PC-9 (cell line): Measurements from ENCODE around the gene RAB24. TPM values are rescaled to one million over a fixed set of nuclear protein-coding genes. Genes with fewer than 3 reads are reported as not detected.
A peak's percentile ranks its signal among the peaks of the same experiment; 100 is the strongest.

ENCODE experiments used
- BruUV-seq: library from RNA; stranded (reverse); fragments of 400-500 nt; replicated peaks from 2 replicates; lab custom pipeline; 2021; lab: Mats Ljungman, UMichigan
- CTCF ChIA-PET: fragments of 300-600 bp; sonication (Branson Sonifier 250); formaldehyde crosslinking; loops from one replicate; lab custom pipeline; 2022; ENCODE audit warnings: antibody characterized with exemption; lab: Charles Lee
- POLR2A ChIA-PET: fragments of 300-600 bp; sonication (Branson Sonifier 250); formaldehyde crosslinking; loops from one replicate; lab custom pipeline; 2022; ENCODE audit warnings: antibody characterized with exemption; ENCODE audit not compliant: unreplicated experiment; lab: Charles Lee
- DNase-seq, 2 experiments: peaks; one replicate each; pipeline versions ENCODE4 v3.0.0 to v3.0.0-alpha.2; 2015 to 2022; ENCODE audit warnings: mixed read lengths in 1 of 2
- H2AFZ ChIP-seq: fragments of 200-600 bp; sonication (generic); 2 replicates; pipeline ENCODE4 v1.8.1; 2017; ENCODE audit warnings: antibody characterized with exemption
- H3F3A ChIP-seq: fragments of 200-600 bp; sonication (generic); 2 replicates; pipeline ENCODE4 v1.8.1; 2017; ENCODE audit warnings: antibody characterized with exemption, mild to moderate bottlenecking, low read depth; ENCODE audit not compliant: insufficient read depth
- H3K27ac ChIP-seq: fragments of 200-600 bp; sonication (generic); 2 replicates; pipeline ENCODE4 v1.6.1; 2016; ENCODE audit warnings: mixed run types
- H3K27me3 ChIP-seq: fragments of 200-600 bp; sonication (generic); 2 replicates; pipeline ENCODE4 v1.6.1; 2016; ENCODE audit warnings: low read depth, mixed run types; ENCODE audit not compliant: insufficient read depth
- H3K36me3 ChIP-seq: fragments of 200-600 bp; sonication (generic); 2 replicates; pipeline ENCODE4 v1.6.1; 2016; ENCODE audit warnings: low read depth, mixed run types
- H3K4me1 ChIP-seq: fragments of 200-600 bp; sonication (generic); replicated peaks from 2 replicates; pipeline ENCODE4 v1.6.1; 2016; ENCODE audit warnings: mixed run types; ENCODE audit not compliant: insufficient read depth
- H3K4me2 ChIP-seq: fragments of 200-600 bp; sonication (generic); 2 replicates; pipeline ENCODE4 v1.6.1; 2017; ENCODE audit warnings: mixed run types
- H3K4me3 ChIP-seq: fragments of 200-600 bp; sonication (generic); 2 replicates; pipeline ENCODE4 v1.6.1; 2016; ENCODE audit warnings: mixed run types
- H3K79me2 ChIP-seq: fragments of 200-600 bp; sonication (generic); 2 replicates; pipeline ENCODE4 v1.6.1; 2017; ENCODE audit warnings: low read depth, mixed run types
- H3K9me2 ChIP-seq: fragments of 200-600 bp; sonication (generic); 2 replicates; pipeline ENCODE4 v1.8.1; 2017; ENCODE audit warnings: mild to moderate bottlenecking; ENCODE audit not compliant: insufficient read depth
- H3K9me3 ChIP-seq: fragments of 200-600 bp; sonication (generic); 2 replicates; pipeline ENCODE4 v1.8.1; 2016; ENCODE audit warnings: low read depth; ENCODE audit not compliant: insufficient read depth
- H4K20me1 ChIP-seq: fragments of 200-600 bp; sonication (generic); 2 replicates; pipeline ENCODE4 v1.8.1; 2017; ENCODE audit not compliant: insufficient read depth
- CTCF ChIP-seq: fragments of 200-600 bp; sonication (generic); conservative IDR thresholded peaks from 2 replicates; pipeline ENCODE4 v1.6.1; 2017; ENCODE audit warnings: mixed run types, antibody characterized with exemption, mild to moderate bottlenecking, moderate library complexity
- EZH2 ChIP-seq: fragments of 200-600 bp; sonication (generic); IDR thresholded peaks from 2 replicates; pipeline ENCODE4 v1.8.0; 2017; ENCODE audit warnings: antibody characterized with exemption, low read depth
- intact Hi-C: fragments of 100-400 bp; cut with micrococcal nuclease; formaldehyde crosslinking; loops from one replicate; pipeline ENCODE4 v1.10.0; 2022; ENCODE audit not compliant: unreplicated experiment
- total RNA-seq: library from RNA; stranded (reverse); gene quantifications from 2 replicates; pipeline ENCODE4 v1.2.3, GENCODE V29; 2021

Gene RAB24
- total RNA-seq, 1 experiment from 2014 or later = 16.9 TPM

DNA sequence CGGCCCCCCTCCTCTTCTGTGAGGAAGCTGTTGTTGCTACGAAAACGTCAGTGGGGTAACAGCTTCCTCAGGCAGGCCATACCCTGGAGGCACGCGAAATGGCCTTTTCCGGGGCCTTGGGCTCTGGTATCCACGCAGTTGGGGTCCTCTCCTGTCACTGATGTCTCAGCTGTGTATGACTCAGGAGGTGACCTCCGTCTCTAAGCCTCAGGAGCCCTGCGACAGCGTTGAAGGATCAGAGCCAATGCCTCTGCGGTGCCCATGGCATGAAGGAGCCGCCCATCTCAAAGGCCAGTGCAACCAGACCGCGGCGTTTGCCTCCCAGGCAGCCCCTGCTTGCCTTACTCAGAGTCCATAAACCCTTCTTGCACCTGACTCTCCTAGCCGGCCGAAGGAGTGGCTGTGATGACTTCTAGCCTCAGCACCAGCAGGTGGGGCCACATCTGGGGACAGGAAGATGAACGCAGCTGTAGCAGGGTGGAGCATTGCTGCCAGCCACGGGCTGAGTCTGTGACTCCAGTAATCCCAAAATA, 9.2 kb upstream of the RAB24 start:
- Histone ChIP-seq H3K36me3 (no peaks in the 10 kb centered on the region), H2AFZ (peak overlapping the region; percentile 4; the same call in 1 of the 2 replicates), H3K79me2 (no peaks in the 10 kb centered on the region), H3K27me3 (no peaks in the 10 kb centered on the region), H3K4me3 (peak overlapping the region; percentile 72), H3F3A (peaks cover 26% of the 10 kb centered on the region; the same call in 1 of the 2 replicates), H3K4me1 (peaks cover 10% of the 10 kb centered on the region; the same call in 1 of the 2 replicates), H3K9me3 (no peaks in the 10 kb centered on the region), H3K27ac (no peak overlapping the region), H3K4me2 (peak overlapping the region; percentile 89), H4K20me1 (peaks cover 16% of the 10 kb centered on the region; the same call in 1 of the 2 replicates), H3K9me2 (no peaks in the 10 kb centered on the region)
- TF ChIP-seq CTCF = peak; percentile 41
- no peak for TF ChIP-seq EZH2
- peak; percentile 67 to 71 for DNase-seq
- ChIA-PET POLR2A (interaction anchor here (0.6 to 0.7 kb wide), 4 partner anchors 50 to 183 kb away, joined by 3 to 7 read pairs (median 4); no protein-coding TSS in a partner anchor), CTCF (interaction anchor here (0.7 to 1.6 kb wide), 7 partner anchors 58 to 187 kb away, joined by 3 to 8 read pairs (median 3); partner anchors contain the start of gene PDLIM7)
- intact Hi-C loops = loop anchor here (1.0 kb wide), 1 partner anchor 185 kb away; the partner anchor contains the start of gene PDLIM7
- BruUV-seq = TSS peak; percentile 83

DNA sequence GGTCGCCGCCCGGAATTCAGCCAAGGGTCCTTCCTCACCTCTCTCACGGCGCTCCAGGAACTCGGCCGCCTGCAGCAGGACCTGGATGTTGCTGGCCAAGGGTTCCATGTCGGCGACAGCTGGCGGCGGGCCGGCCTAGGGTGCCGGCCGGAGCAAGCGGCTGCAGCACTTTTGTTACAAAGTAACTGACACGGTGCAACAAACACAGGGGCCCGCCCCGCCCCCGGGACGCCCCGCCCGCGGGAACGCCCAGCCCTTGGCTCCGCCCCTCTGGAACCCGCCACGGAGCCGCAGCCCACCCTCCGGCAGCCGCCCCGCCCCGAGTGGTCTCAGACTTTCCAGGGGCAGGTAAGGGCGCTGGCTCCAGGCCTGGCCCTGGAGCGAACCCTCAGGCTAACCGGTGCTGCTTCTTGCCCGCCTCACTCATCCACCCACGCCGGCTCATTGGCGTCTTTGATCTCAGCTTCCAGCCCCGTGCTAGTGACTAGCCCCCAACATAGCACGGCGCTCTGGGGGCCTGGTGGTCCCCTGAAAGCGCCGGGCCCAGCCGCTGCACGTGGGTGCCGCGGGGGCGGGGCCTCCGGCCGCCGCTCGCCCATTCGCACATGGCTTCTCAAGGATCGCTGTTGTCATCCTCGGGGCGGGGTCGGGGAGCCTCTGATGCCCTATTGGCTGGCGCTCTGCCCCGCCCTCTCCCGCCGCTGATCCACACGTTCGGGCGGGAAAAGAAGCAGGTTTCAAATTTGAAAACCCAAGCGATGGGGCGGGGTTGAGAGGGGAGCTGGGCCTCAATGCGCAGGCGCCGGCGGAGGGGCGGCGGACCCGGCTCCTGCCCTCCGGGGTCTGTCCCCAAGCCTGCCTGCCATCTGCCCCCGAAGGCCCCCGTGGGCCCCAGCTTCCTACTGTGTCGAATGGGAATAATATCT, 8.5 kb upstream of the RAB24 start, which contains the start of gene MXD3:
MXD3 (minus strand) TSS at position 176 of the 926 bp plus-strand sequence; CDS start at position 108, 68 bp downstream.
- H3K79me2 ChIP-seq = no peaks in the 10 kb centered on the region
- H3F3A ChIP-seq = peaks cover 26% of the 10 kb centered on the region; the same call in 1 of the 2 replicates
- no peaks in the 10 kb centered on the region for H3K27me3 ChIP-seq
- H3K36me3 ChIP-seq = peaks cover 2% of the 10 kb centered on the region; the same call in 1 of the 2 replicates
- no TSS peak for BruUV-seq
- no peaks in the 10 kb centered on the region for H3K9me2 ChIP-seq
- peaks cover 9% of the 10 kb centered on the region; the same call in 1 of the 2 replicates for H4K20me1 ChIP-seq
- peak; percentile 88 to 98 for DNase-seq
- H3K4me3 ChIP-seq = peak within 1 kb of the TSS; percentile 72
- no peak for TF ChIP-seq EZH2
- TF ChIP-seq CTCF = no peak
- peaks cover 10% of the 10 kb centered on the region; the same call in 1 of the 2 replicates for H3K4me1 ChIP-seq
- peak within 1 kb of the TSS; percentile 58 for H3K27ac ChIP-seq
- no peaks in the 10 kb centered on the region for H3K9me3 ChIP-seq
- ChIA-PET CTCF (interaction anchor here (0.7 to 1.6 kb wide), 7 partner anchors 59 to 186 kb away, joined by 3 to 8 read pairs (median 3); partner anchors contain the start of gene PDLIM7), POLR2A (interaction anchor here (0.6 to 0.7 kb wide), 4 partner anchors 51 to 184 kb away, joined by 3 to 7 read pairs (median 4); no protein-coding TSS in a partner anchor)
- H3K4me2 ChIP-seq = peak within 1 kb of the TSS; percentile 89
- intact Hi-C loops = loop anchor here (1.0 kb wide), 1 partner anchor 185 kb away; the partner anchor contains the start of gene PDLIM7
- peak within 1 kb of the TSS; percentile 92 for H2AFZ ChIP-seq

DNA sequence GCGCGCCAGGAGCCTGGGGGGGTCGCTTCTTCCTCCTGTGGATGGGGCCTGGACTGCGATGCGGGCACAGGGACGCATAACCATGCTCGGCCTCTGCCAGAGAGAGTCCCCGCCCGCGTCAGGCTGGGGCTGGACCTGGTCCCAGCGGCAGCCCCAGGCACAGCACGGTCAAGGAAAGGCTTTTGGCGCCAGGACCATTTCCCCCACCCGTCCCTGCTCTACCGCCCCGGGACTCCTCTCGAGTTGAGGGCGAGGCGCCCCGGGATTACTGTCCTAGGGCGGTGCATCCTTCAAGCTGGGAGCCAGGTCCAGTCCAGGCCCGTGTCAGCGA, 7.8 kb upstream of the RAB24 start:
- Histone ChIP-seq H3K9me3 (no peaks in the 10 kb centered on the region), H2AFZ (peak overlapping the region; percentile 92; the same call in 1 of the 2 replicates), H4K20me1 (peaks cover 9% of the 10 kb centered on the region; the same call in 1 of the 2 replicates), H3K4me2 (peak overlapping the region; percentile 89), H3K27me3 (no peaks in the 10 kb centered on the region), H3F3A (peaks cover 26% of the 10 kb centered on the region; the same call in 1 of the 2 replicates), H3K36me3 (peaks cover 3% of the 10 kb centered on the region; the same call in 1 of the 2 replicates), H3K79me2 (no peaks in the 10 kb centered on the region), H3K27ac (no peak overlapping the region), H3K4me1 (peaks cover 10% of the 10 kb centered on the region; the same call in 1 of the 2 replicates), H3K4me3 (peak overlapping the region; percentile 72), H3K9me2 (no peaks in the 10 kb centered on the region)
- CTCF ChIA-PET = no interaction called here
- DNase-seq = no peak
- TF ChIP-seq CTCF = no peak
- no peak for TF ChIP-seq EZH2
- no TSS peak for BruUV-seq
- intact Hi-C loops = no loop called here
- POLR2A ChIA-PET = no interaction called here
